ENCODE data around the gene EXD3. TPM values are rescaled to one million over a fixed set of nuclear protein-coding genes. Genes with fewer than 3 reads are reported as not detected.

The EXD3 gene
- total RNA-seq, 6 experiments from 2014 or later: 6.4 to 10.6 (median 8.7) TPM

- Mint-ChIP-seq H3K9me3 (peaks cover 6% of the 10 kb centered on the region; the same call in 1 of the 2 replicates), H3K27me3 (ENCODE audit: insufficient read depth) (peaks cover 15% of the 10 kb centered on the region), H3K4me1 (ENCODE audit: low read depth) (peaks cover 10% of the 10 kb centered on the region), H3K27ac (no peak overlapping the region), H3K4me3 (no peak overlapping the region), H3K36me3 (ENCODE audit: low read depth) (no peaks in the 10 kb centered on the region)
- peak; percentile 67 for TF ChIP-seq CTCF (IDR thresholded peaks at IDR 0.05)
- no peak for DNase-seq
Measured at GRCh38 chr9:137295238-137295811, 127.6 kb downstream of the EXD3 start.

GRCh38 chr9:137294681-137295237 is 128.2 kb downstream of the EXD3 start:
- Mint-ChIP-seq H3K27me3 (ENCODE audit: insufficient read depth) (peaks cover 15% of the 10 kb centered on the region), H3K36me3 (ENCODE audit: low read depth) (no peaks in the 10 kb centered on the region), H3K4me1 (ENCODE audit: low read depth) (peaks cover 7% of the 10 kb centered on the region), H3K9me3 (peaks cover 6% of the 10 kb centered on the region; the same call in 1 of the 2 replicates), H3K4me3 (peak overlapping the region; percentile 28; the same call in 1 of the 2 replicates), H3K27ac (no peak overlapping the region)
- TF ChIP-seq CTCF (IDR thresholded peaks at IDR 0.05): no peak; the same call in 1 of the 2 replicates
- DNase-seq: peak; percentile 25

GRCh38 chr9:137294091-137294680 is 128.8 kb downstream of the EXD3 start:
- no peaks in the 10 kb centered on the region for H3K36me3 Mint-ChIP-seq (ENCODE audit: low read depth)
- H3K27me3 Mint-ChIP-seq (ENCODE audit: insufficient read depth): peaks cover 15% of the 10 kb centered on the region
- H3K4me1 Mint-ChIP-seq (ENCODE audit: low read depth): peaks cover 6% of the 10 kb centered on the region
- peak overlapping the region; percentile 28; the same call in 1 of the 2 replicates for H3K4me3 Mint-ChIP-seq
- no peak overlapping the region for H3K27ac Mint-ChIP-seq
- peaks cover 6% of the 10 kb centered on the region; the same call in 1 of the 2 replicates for H3K9me3 Mint-ChIP-seq
- no peak for TF ChIP-seq CTCF (IDR thresholded peaks at IDR 0.05)
- DNase-seq: peak; percentile 28

- TF ChIP-seq CTCF (IDR thresholded peaks at IDR 0.05): no peak
- H3K27me3 Mint-ChIP-seq (ENCODE audit: insufficient read depth): peaks cover 10% of the 10 kb centered on the region
- peaks cover 6% of the 10 kb centered on the region for H3K4me1 Mint-ChIP-seq (ENCODE audit: low read depth)
- H3K36me3 Mint-ChIP-seq (ENCODE audit: low read depth): no peaks in the 10 kb centered on the region
- H3K27ac Mint-ChIP-seq: no peak overlapping the region
- H3K4me3 Mint-ChIP-seq: no peak overlapping the region
- peaks cover 6% of the 10 kb centered on the region; the same call in 1 of the 2 replicates for H3K9me3 Mint-ChIP-seq
- no peak for DNase-seq
Measured at GRCh38 chr9:137293482-137294090, 129.4 kb downstream of the EXD3 start.

- no peak overlapping the region for H3K4me3 Mint-ChIP-seq
- no peaks in the 10 kb centered on the region for H3K36me3 Mint-ChIP-seq (ENCODE audit: low read depth)
- peaks cover 6% of the 10 kb centered on the region; the same call in 1 of the 2 replicates for H3K9me3 Mint-ChIP-seq
- no peak overlapping the region for H3K27ac Mint-ChIP-seq
- H3K27me3 Mint-ChIP-seq (ENCODE audit: insufficient read depth): peaks cover 10% of the 10 kb centered on the region
- DNase-seq: no peak
- TF ChIP-seq CTCF (IDR thresholded peaks at IDR 0.05): no peak
- peaks cover 6% of the 10 kb centered on the region for H3K4me1 Mint-ChIP-seq (ENCODE audit: low read depth)
Measured at GRCh38 chr9:137293094-137293481, 129.9 kb downstream of the EXD3 start.
